GM19023 (cell line): ENCODE data around the gene CCDC127.

Experiments
- ATAC-seq: cut with Tn5 transposase; IDR thresholded peaks from one replicate; pipeline ENCODE4 v1.9.1; 2021; ENCODE audit warnings: mild to moderate bottlenecking, moderate library complexity; ENCODE audit not compliant: unreplicated experiment

The CCDC127 gene

DNA sequence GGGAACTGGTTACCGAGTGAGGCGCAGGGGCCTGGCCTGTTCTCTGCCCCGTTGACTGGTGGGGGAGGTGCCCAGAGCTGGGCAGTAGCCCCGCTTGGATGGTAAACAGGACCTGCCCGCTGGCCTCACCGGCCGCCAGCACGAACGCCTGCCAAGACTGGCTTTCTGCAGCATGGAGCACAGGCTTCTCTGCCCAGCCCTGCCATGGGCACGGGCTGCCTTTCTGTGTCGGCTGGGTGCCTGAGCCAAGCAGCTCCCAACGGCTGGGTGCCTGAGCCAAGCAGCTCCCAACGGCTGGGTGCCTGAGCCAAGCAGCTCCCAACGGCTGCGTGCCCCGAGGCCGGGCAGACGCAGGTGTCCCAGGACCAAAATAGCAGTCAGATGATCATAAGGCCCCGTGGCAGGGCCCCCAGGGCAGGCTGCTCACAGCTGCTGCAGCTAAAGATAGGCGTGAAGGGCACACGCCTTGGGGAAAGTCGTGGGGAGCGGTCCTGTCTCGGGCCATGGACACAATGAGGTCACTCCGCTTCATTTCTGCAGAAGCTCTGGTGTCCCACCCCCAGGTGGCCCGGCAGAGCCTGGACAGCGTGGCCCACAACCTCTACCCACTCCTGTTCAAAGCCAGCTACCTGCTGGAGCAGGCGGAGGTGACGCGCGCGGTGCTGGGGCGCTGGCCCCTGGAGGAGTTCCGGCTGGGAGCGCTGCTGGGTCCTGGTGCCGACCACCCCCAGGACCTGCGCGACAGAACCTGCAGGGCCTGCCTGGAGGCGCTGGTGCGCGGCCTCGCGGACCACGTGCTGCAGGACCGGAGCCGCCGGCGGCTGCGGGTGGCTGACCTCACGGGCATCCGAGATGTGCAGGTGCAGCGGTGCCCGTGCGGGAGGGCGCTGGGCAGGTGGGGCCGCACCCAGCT, 26.7 kb downstream of the CCDC127 start, which contains the start of gene LRRC14B:
TSS of gene LRRC14B (plus strand) at position 460 of the 913 bp plus-strand sequence. CDS start at position 504, 44 bp downstream.
- no peak for ATAC-seq

DNA sequence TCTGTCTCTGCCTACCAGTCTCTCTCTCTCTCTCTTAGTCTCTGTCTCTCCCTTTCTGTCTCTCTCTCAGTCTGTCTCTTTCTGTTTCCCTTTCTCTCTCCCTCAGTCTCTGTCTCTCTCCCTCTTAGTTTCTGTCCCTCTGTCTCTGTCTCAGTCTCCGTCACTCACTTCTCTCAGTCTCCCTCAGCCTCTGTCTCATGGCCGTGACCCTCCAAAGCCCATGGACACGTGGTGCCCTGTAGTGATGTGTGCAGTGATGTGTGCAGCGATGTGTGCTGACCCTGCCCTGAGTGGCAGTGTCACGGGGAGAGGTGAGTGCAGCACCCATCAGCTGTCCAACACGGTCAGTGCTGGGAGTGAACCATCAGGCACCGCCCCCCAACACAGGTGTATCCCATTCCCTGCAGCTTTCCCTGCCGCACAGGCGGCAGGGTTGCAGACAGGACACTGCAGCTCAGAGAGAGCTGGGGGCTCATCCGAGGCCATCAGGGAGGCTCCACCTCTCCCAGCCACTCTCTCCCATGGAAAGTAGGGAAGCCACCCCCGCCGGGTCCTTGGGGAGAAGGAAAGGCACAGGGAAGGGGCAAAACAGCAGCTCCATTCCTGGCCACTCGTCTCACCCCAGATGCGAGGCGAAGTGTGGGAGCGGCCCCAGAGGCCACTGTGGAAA, 27.5 kb downstream of the CCDC127 start:
- peak; percentile 28 for ATAC-seq

DNA sequence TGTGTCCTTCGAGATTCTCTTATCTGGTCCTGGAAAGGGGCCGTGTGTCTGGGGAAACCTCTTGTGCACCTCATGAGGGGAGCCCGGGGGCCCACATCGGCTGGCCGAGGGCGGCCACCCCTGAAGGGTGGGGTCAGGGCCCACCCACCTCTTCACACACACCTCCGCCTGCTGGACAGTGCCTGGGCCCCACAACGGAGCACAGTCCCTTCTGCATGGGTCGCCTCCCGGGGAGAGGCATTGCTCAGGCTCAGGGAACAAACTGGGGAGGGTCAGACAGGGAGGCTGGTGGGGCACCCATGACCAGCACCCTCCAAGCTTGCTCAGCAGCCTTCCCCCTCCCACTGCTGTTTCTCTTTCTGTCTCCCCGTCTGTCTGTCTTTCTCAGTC, 28.0 kb downstream of the CCDC127 start:
- ATAC-seq = no peak

DNA sequence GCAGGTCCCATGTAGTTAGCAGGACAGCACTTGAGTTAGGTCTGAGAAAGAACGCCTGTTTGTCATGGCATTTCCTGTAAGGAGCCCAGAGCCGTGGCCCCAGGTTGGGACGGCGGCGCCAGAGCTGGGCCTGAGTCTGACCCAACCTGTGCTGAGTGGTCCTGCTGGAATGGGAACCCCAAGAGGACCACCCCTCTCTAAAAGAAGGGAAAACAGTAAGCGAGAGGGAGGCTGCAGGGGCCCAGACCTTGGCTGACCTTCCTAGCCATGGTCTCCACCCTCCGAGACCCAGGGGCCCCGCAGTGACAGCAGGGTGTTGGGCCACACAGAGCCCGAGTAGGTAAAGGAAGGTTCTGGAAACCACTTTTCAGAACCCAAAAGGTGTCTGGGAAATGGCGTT, 28.5 kb downstream of the CCDC127 start:
- no peak for ATAC-seq

DNA sequence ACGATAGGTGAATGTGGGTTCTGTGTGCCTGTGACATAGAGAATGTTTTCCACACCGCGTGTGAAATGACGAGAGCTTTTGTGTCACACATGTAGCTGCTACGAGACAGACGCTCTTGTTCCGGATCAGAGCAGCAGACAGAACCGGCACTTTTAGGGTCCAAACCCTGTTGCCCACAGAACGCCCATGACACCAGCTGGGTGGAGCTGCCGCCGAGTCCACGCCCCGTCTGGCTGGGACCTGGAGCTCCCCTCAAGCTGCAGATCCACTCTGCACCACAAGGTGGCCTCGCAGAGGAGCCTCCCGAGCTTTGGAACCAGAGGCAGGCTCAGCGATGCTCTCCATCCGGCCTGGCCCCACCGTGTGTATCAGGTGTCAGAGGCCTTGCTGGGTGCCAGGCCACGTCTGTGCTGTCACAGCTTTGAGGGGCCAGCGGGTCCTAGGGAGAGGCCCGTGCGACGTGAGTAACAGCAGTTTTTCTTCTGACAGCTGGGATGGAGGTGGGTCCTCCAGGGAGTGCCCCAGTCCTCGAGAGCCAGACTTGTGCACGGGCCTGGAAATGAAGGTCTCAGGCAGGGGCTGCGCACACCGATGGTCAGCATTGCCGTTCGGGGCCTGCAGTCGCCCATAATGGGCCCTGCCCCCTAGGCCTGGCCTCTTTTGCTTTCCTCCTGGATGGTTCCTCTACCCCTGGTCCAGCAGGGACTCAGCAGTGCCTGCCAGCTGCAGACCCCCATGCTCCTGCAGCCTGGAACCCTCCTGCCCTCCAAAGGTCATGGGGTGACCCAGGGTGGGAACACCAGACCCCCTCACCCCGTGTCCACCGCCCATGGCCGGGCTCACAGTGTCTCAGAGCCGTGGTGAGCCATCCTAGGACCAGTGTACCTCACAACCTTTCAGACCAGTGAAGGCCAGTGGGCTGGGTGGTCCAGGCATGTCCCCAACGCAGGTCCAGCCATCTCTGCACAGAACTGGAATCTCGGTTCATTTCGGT, 29.2 kb downstream of the CCDC127 start:
- peak; percentile 86 for ATAC-seq

DNA sequence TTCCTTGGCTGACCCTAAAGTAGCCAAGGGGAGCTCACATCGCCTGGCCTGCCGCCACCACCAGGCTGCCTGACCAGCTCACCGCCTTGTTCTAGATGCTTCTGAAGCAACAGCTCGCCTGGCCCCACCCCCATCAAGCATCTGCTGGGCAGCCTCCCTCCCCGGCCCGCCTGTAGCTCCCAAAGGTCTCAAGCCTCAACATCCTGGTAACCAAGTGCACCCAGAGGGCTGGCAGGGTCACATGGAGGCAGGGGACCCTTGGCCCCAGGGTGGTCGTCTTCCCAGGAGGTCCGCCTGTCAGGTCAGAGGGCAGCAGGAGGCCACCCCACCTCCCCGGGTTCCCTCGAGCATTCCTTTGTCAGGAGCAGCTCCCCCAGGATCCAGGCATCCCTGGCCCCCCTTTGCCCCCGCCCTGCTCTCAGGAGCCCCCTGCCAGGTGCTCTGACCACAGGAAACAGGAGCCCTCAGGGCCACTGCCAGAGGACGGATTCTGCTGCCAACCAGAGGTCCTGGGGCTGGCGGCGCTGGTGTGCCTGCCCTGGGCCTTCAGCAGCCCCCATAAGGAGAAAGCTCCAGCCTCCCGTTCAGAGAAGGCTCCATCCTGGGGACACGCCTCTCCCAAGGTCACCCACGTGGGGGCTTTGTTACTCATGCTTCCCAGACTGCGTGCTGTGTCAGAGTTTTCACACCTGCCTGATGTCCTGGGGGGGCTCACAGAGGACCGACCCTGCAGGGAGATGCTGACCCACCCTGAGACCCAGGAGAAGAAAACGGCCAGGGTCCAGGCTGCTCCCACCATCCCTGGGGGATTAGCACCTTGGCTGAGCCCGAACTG, 30.1 kb downstream of the CCDC127 start:
- ATAC-seq = no peak

DNA sequence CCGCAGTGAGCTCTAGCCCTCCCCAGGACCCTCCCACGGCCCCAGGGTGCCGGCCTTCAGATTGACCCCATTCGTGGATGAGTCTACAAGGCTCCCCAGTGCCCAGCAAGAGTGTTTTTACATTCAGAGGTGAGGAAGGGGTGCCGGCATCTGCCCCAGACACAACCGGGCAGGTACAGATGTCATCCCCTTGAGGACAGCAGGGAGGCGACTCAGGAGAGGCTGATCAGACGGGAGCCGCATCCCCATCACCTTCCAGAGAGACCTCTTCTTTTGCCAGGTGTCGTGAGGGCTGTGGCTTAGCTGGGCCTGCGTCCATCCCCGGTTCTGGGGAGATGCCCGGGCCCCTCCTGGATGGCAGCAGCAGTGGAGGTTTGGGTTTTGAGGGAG, 30.9 kb downstream of the CCDC127 start:
- ATAC-seq = no peak

DNA sequence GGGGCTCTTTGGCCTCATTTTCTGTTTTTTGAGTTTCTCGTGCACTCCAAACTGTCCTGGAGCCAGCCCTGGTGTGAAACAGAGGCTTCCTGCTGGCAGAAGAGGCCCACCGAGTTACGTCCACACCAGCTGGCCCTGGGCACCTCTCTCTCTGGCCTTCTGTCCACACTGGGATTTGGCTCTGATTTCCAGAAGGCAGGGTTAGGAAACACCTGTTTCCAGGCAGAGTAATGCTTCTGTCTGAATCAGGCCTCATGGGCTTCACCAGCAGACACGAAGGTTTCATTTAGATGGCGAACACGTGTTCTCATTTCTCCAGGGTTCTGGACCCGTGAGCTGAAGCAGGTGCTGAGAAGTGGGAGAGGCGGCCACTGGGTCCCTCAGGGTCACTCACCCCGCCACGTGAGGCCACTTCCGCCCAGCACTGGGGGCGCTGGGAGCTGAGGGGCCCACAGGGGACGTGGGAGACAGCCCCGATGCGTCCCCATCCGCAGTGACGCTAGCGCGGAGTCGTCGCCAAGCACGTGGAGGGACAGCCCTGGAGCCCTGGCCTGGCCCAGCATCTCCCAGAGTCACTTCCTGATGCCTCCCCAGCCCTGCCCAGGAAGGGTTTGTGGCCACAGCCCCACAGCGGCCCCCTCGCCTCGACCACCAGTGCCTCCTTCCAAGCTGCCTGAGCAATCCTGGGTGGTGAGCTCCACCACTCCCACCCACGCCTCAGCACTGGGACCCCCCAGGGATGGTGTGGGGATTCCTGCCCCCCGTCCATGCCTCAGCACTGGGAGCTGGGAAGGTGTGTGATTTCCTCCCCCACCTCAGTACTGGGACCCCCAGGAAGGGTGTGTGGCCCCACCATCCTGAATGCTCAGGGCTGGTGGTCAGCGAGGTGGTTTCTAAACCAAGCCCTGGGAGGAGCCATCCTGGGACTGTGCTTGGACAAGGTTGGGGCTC, 31.6 kb downstream of the CCDC127 start:
- no peak for ATAC-seq

DNA sequence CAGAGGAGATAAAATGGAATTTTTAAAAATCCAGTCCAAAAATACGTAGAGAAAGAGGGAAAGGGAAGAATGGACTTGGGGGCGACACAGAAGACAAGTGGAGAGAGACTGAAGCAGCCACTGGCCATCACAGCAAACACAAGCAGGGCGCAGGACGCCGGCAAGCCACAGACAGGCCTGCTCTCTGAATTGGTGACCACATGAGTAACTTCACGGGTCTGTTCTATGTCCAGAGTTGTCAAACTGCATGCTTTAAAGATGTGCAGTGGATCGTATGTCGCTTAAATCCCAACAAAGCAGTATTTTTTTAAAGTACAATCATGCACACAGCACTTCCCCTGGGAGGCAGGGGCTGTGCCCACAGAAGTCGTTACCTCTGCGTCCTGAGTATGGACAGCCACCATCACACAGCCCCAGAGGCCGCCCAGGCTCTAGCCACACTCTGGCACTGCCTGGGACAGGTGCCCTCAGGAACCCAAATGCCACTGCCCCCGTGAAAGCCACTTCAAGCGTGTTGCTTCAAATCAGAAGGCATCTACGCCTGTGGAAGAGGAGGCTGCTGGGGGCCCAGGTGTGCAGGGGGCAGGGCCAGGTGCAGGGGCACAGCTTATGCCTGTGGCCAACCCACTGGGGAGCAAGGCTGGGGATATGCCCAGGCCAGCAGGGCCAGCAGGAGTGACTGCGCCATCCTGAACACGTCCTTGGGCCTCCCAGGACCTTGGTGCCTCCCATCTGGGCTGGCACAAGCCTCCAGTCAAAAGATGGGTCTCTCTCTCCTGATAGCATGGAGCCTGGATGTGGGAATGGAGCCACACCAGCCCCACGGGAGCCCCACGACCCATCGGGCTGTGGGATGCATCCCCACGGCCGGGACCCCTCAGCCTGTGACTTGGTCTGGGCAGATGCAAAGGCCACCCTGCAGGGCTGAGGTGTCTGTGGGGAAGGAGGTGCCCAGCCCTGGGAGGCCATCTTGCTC, 32.6 kb downstream of the CCDC127 start:
- no peak for ATAC-seq

DNA sequence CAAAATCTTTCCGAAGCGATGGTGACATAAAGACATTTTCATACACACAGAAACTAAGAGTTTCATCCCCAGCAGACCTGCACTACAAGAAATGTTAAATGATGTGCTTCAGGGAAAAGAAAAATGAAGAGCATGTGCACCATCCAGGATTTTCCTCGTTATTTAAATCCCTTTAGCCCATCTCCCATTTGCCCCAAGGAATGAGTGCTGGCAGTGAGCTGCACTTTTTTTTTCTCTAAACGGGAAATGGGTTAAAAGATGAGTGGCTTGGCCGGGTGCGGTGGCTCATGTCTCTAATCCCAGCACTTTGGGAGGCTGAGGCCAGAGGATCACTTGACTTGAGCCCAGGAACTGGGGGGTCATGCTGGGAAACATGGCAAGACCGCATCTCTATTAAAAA, 33.5 kb downstream of the CCDC127 start:
- ATAC-seq = no peak

DNA sequence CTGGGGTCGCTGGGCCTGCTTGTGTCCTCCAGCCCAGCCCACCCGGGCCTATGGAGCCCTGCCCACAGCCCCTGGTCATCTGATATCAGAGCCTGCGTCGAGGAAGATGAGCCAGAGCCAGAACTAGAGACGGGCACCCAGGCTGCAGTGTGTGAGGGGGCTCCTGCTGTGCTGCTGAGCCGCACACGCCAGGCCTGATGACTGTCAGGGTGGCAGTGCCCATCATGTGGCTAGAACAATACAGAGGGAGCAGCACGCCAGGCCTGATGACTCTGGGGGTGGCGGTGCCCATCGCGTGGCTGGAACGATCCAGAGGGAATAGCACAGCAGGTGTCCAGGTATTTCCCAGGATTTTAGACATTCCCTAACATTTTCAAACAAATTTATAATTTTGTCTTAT, 35.8 kb downstream of the CCDC127 start:
- ATAC-seq = no peak

DNA sequence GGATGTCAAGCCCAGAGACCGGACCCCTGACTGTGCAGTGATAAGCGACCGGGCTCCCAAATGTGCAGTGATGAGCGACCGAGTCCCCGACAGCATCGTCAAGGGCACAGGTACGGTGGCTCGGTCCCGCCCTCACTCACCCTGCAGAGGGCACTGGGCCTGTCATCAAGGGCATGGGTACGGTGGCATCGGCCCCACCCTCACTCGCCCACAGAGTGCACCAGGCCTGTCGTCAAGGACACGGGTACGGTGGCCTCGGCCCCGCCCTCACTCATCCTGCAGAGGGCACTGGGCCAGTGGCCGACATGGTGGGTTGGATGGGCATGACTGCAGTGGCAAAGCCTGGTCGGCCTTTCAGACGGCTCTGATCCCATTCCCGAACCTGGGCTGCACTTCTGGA, 36.4 kb downstream of the CCDC127 start:
- no peak for ATAC-seq

DNA sequence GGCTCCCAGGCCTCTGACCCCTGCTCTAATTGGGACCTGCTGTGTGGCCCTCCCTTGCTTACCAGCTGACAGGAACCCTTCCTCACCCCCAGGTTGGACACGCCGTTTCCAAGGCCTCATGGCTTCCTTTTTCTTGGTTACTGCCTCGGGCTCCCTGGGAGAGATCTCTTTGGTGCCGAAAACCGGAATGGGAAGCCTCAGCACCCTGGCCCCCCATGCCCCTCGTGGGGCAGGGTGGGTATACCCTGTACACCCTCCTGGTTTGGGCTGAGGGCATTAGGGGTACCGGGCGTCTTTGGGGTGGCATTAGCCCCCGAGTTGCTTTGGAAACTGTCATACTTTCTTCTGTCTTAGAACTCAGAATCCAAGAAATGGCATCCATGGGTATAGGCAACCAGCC, 36.8 kb downstream of the CCDC127 start:
- no peak for ATAC-seq

DNA sequence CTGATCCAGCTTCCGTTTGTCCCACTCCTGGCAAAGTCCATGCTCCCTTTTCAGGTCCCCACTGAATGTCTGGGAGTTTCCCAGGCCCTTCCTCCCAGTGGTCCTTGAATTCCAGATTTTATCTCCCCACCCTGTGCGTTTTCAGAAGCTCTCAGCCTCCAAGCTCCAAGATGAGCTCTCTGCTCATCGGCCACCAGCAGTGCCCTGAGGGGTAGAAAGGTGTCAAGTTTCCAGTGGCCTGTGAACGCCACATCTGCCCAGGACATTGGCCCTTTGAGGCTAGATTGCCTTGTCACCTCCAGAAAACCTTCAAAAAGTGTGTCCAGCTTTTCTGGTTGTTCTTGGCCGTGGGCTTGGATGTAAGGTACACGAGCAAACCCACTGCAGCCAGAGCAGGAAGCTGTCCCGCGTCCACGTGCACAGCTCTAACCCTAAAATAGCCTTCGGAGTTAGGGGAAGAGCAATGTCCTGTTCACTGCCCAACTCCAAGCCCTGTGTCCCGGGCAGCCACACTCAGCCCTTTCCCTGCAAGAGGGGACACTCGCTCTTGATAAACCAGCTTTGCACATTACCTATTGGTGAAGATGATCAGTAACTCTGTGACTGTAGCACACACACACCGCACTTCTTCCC, 37.6 kb downstream of the CCDC127 start:
- ATAC-seq = no peak

DNA sequence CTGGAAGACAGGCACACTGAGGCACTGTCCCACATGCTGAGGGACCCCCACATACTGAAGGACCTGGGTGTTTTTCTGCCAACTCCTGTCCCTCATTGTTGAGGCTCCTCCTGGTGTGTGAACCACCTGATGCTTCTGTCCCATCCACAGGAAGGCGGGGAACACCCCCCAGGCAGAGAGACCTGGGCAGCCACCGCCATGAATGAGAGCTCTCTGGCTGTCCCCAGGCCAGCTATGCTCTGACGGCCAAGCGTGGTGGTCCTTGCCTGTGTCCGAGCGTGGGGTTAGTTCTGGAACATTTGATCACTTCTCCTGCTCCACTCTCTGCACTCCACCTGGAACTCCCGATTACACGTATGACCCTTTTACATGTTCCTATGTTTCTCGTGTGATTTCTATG, 38.6 kb downstream of the CCDC127 start:
- ATAC-seq = no peak

DNA sequence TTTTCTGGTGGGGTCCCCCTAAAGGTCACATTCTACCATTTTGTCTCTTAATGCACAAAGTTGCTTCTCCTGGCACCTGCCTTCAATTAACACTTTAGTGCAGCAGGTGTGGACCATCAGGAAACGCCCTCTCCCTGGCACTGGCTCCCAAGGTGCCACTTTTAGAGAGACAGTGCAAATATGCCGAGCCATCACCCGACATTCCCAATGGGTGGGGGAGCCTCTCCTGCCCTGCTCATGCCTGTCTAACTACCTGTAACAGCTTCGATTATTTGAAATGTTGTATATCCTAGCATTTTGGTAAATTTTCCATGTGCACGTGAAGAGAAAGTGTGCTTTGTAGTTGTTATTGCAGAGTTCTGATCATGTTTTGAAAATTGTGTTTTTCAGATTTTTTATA, 39.8 kb downstream of the CCDC127 start:
- ATAC-seq = no peak

DNA sequence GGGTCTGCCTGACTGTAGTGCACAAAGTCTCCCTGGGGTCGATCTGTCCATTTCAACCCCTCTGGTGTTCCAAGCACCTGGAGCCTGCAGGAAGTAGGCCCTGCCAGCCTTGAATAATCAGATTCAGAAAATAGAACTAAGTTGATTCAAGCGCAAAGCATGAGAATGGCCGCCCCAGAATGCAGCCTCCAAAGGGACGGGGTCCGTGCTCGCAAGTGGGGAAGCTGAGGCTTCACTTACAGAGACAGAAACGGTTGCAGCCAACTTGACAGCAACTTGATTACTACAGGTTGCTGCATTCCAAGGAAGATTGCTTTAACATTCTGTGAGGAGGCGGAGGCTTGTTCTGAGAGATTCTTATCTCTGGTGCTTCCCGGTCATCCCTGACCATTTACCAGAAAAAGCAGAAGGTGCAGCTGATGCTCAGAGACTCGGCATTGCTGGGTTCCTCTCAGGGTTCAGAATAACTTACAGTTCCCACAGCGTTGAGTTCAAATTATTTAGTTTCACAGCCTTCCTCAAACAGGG, 41.6 kb downstream of the CCDC127 start:
- no peak for ATAC-seq
